ENCODE results near the gene CHPF2.

GRCh38 chr7:151207804-151208203 is 24.5 kb upstream of the CHPF2 start:
- TF ChIP-seq POLR2A (IDR thresholded peaks at IDR 0.05; ENCODE audit: low read length) (no peak), GATA1 (IDR thresholded peaks at IDR 0.05; ENCODE audit: low read depth, low read length) (no peak)
